ENCODE measurements around the gene VAC14. TPM values are rescaled to one million over a fixed set of nuclear protein-coding genes. Genes with fewer than 3 reads are reported as not detected.
A peak's percentile ranks its signal among the peaks of the same experiment; 100 is the strongest.

VAC14 gene
- total RNA-seq, 1 experiment from 2014 or later, result 49.9 TPM

GRCh38 chr16:70786020-70786755 lies 14.8 kb downstream of the VAC14 start:
- Histone ChIP-seq H3K4me2 (ENCODE audit: insufficient read depth, insufficient read length, low read length) (no peak overlapping the region), H4K91ac (ENCODE audit: insufficient read length, low read depth, low read length) (no peak overlapping the region), H2AFZ (ENCODE audit: low read length) (no peak overlapping the region), H3K14ac (ENCODE audit: insufficient read depth, low read length) (no peak overlapping the region), H4K8ac (replicated peaks; ENCODE audit: insufficient read length, low read depth, low read length) (no peak overlapping the region), H3K23ac (ENCODE audit: insufficient read length, low read depth, low read length) (no peak overlapping the region), H3K4me1 (ENCODE audit: insufficient read depth, low read length) (no peaks in the 10 kb centered on the region), H2AK5ac (ENCODE audit: insufficient read length, low read length) (no peak overlapping the region), H3K27ac (ENCODE audit: insufficient read length, low read depth, low read length) (no peak overlapping the region), H3K79me1 (ENCODE audit: insufficient read depth, low read depth, low read length, poor library complexity, severe bottlenecking) (no peaks in the 10 kb centered on the region), H2BK12ac (ENCODE audit: insufficient read length, low read depth, low read length) (no peak overlapping the region), H3K9me3 (ENCODE audit: control insufficient read depth, low read depth, low read length) (no peaks in the 10 kb centered on the region), H3K79me2 (ENCODE audit: insufficient read depth, low read length) (no peaks in the 10 kb centered on the region), H3K18ac (ENCODE audit: insufficient read length, low read depth, low read length) (no peak overlapping the region), H2BK15ac (ENCODE audit: low read depth, low read length) (no peak overlapping the region), H3K23me2 (ENCODE audit: insufficient read length, low read depth, low read length, poor library complexity, severe bottlenecking) (no peaks in the 10 kb centered on the region), H4K5ac (ENCODE audit: insufficient read length, low read depth, low read length) (no peak overlapping the region), H3K27me3 (ENCODE audit: insufficient read depth, low read length) (no peaks in the 10 kb centered on the region), H3K56ac (ENCODE audit: insufficient read length, low read depth, low read length) (no peak overlapping the region), H2BK20ac (ENCODE audit: low read depth, low read length, poor library complexity, severe bottlenecking) (no peak overlapping the region), H4K20me1 (ENCODE audit: control insufficient read depth, insufficient read depth, insufficient read length) (peaks cover 2% of the 10 kb centered on the region), H3K9ac (ENCODE audit: extremely low read depth, insufficient read length, low read length) (no peak overlapping the region), H3T11ph (ENCODE audit: low read length) (no peak overlapping the region), H2BK120ac (ENCODE audit: low read depth, low read length, poor library complexity, severe bottlenecking) (no peak overlapping the region), H2BK5ac (ENCODE audit: insufficient read length, low read length) (no peak overlapping the region), H3K4ac (ENCODE audit: low read depth, low read length) (no peak overlapping the region)
- peak; percentile 16 for DNase-seq
- Mint-ChIP-seq H3K4me3 (no peak overlapping the region), H3K4me1 (peaks cover 12% of the 10 kb centered on the region in 2 experiments), H3K9me3 (no peaks in the 10 kb centered on the region; a peak in 2 of 5 replicates), H3K27ac (no peak overlapping the region), H3K36me3 (ENCODE audit: insufficient read depth in 1 of 3, low read depth in 3 of 3) (peaks cover 32 to 52% (median 43%) of the 10 kb centered on the region in 3 experiments), H3K27me3 (ENCODE audit: low read depth) (no peaks in the 10 kb centered on the region)
- no peak for TF ChIP-seq CTCF (conservative IDR thresholded peaks at IDR 0.05)
- no CpG with 5 or more reads among the region's 19 CpGs for WGBS (ENCODE audit: extremely low coverage, insufficient read length, low lambda C conversion rate)
